HEK293 (cell line): Measurements from ENCODE around the gene FAM184A.

Experiments
- CTCF ChIP-seq: fragments of 450-650 bp; formaldehyde crosslinking; IDR thresholded peaks from 2 replicates; pipeline ENCODE4 v1.5.1; 2016; ENCODE audit warnings: missing biosample characterization, missing genetic modification characterization
- ZFP3 ChIP-seq: fragments of 450-650 bp; formaldehyde crosslinking; IDR thresholded peaks from 2 replicates; pipeline ENCODE4 v1.5.1; 2016; ENCODE audit warnings: low read depth, missing biosample characterization, missing genetic modification characterization

GRCh38 chr6:118981884-118982574 lies 96.4 kb downstream of the FAM184A start:
- TF ChIP-seq CTCF (tag by site-specific recombination) (no peak), ZFP3 (tag by site-specific recombination) (no peak)
